Type B pancreatic cell (in vitro differentiated cells): ENCODE results near the gene RPS16. TPM values are rescaled to one million over a fixed set of nuclear protein-coding genes. Genes with fewer than 3 reads are reported as not detected.

Source experiments
- DNase-seq: peaks from one replicate; pipeline ENCODE4 v3.0.0; 2021; ENCODE audit warnings: mixed read lengths; ENCODE audit not compliant: unreplicated experiment; ENCODE audit errors: extremely low spot score
- H3K27ac Mint-ChIP-seq: 2 replicates; pipeline ENCODE4 v1.8.0; 2021; ENCODE audit warnings: mild to moderate bottlenecking, mixed read lengths
- H3K27me3 Mint-ChIP-seq: 2 replicates; pipeline ENCODE4 v1.8.0; 2021; ENCODE audit warnings: mixed read lengths
- H3K36me3 Mint-ChIP-seq: 2 replicates; pipeline ENCODE4 v1.8.0; 2021; ENCODE audit warnings: mixed read lengths
- H3K4me1 Mint-ChIP-seq: one replicate; pipeline ENCODE4 v1.8.0; 2021; ENCODE audit warnings: mixed read lengths; ENCODE audit not compliant: unreplicated experiment
- H3K4me3 Mint-ChIP-seq: 2 replicates; pipeline ENCODE4 v1.8.0; 2021; ENCODE audit warnings: mild to moderate bottlenecking, mixed read lengths
- H3K9me3 Mint-ChIP-seq: 2 replicates; pipeline ENCODE4 v1.8.0; 2021; ENCODE audit warnings: mixed read lengths
- CTCF ChIP-seq: fragments of 200-600 bp; sonication (generic); conservative IDR thresholded peaks from 2 replicates; pipeline ENCODE4 v1.5.0; 2021; ENCODE audit warnings: antibody characterized with exemption, mild to moderate bottlenecking
- total RNA-seq: library from RNA; stranded (reverse); gene quantifications from 2 replicates; pipeline ENCODE4 v1.2.1, GENCODE V29; 2021; ENCODE audit warnings: low replicate concordance

RPS16 gene
- total RNA-seq, 1 donor from 2014 or later: 2,175 TPM

DNA sequence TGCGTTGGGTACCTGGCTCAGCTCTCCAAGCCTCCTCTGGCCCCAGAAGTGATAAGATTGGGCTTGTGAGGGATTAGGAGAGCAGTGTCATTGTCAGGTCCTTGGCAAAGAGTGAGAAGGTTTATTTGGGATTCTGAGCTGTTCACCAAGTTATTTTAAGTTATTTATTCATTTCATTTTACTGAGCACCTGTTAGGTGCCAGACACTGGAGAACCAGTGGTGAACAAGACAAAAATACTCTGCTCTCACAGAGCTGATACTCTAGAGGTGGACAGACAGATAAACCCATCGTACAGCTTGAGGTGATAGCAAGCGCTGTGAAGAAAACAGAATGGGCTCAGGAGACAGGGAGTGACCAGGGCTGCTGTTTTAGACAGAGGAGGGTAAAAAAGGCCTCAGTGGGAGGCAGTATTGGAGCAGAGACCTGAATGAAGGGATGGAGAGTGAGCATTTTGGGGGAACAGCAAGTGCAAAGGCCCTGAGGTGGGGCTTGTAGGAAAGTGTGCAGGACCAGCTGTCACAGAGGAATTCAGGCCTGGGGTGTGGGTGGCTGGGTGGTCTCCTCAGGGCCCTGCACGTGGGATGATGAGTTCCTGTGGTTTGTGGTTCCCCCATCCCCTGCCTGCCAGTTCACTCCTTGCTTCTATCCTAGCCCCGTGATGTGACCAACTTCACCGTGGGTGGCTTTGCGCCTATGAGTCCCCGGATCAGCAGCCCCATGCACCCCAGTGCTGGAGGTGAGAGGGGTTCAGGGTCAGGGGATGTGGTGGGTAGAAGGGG, 36.2 kb upstream of the RPS16 start:
- no peak for TF ChIP-seq CTCF
- Mint-ChIP-seq H3K9me3 (no peaks in the 10 kb centered on the region), H3K36me3 (peaks cover 24% of the 10 kb centered on the region), H3K27ac (no peak overlapping the region), H3K27me3 (no peaks in the 10 kb centered on the region), H3K4me3 (no peak overlapping the region), H3K4me1 (no peaks in the 10 kb centered on the region)
- no peak for DNase-seq

DNA sequence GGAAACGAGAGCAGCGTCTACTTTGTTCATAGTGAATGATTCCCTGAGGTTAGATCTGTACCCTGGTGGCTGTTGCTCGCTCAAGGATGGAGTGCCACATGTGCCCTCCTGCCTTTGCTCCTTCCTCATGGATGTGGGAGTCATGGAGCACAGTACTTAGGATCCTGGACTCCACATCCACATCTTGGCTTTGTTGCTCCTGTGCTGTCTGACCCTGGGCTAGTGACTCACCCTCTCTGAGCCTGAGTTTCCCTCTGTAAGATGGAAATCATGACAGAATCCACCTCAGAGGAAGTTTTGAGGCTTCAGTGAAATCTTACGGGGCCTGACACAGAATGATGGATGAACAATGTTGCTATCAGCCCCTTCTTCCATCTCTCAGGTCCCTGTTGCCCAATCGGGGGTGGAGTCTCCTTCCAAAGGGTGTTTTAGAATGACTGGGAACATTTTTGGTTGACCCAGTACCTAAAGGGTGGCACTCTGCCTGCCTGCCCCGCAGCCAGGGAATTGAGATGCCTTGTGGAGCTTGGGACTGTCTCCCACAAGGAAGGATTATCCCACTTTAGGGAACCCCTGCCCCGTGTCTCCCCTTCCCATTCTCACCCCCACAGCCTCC, 35.1 kb upstream of the RPS16 start:
- TF ChIP-seq CTCF: no peak
- DNase-seq: no peak
- Mint-ChIP-seq H3K4me1 (no peaks in the 10 kb centered on the region), H3K27ac (no peak overlapping the region), H3K9me3 (no peaks in the 10 kb centered on the region), H3K4me3 (no peak overlapping the region), H3K27me3 (no peaks in the 10 kb centered on the region), H3K36me3 (peaks cover 18% of the 10 kb centered on the region)

- H3K27ac Mint-ChIP-seq: no peak overlapping the region
- H3K4me1 Mint-ChIP-seq: no peaks in the 10 kb centered on the region
- TF ChIP-seq CTCF: no peak
- peaks cover 22% of the 10 kb centered on the region for H3K36me3 Mint-ChIP-seq
- no peaks in the 10 kb centered on the region for H3K9me3 Mint-ChIP-seq
- H3K4me3 Mint-ChIP-seq: no peak overlapping the region
- H3K27me3 Mint-ChIP-seq: no peaks in the 10 kb centered on the region
- DNase-seq: no peak
Observed at GRCh38 chr19:39469567-39469966, 33.8 kb upstream of the RPS16 start.

DNA sequence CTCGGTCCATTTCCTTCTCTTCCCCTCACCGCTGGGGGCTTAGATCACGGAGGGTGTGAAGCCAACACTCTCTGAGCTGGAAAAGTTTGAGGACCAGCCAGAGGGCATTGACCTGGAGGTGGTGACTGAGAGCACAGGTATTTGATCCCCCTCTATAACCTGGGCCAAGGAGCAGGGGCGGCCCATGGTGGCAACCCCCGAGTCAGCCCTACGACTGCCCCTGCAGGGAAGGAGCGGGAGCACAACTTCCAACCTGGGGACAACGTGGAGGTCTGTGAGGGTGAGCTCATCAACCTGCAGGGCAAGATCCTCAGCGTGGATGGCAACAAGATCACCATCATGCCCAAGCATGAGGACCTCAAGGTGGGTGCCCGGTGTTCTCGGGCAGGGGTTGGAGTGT, 33.3 kb upstream of the RPS16 start:
- Mint-ChIP-seq H3K4me3 (no peak overlapping the region), H3K27ac (no peak overlapping the region), H3K9me3 (no peaks in the 10 kb centered on the region), H3K4me1 (no peaks in the 10 kb centered on the region), H3K27me3 (no peaks in the 10 kb centered on the region), H3K36me3 (peaks cover 20% of the 10 kb centered on the region)
- no peak for TF ChIP-seq CTCF
- no peak for DNase-seq

- no peaks in the 10 kb centered on the region for H3K9me3 Mint-ChIP-seq
- H3K27me3 Mint-ChIP-seq: no peaks in the 10 kb centered on the region
- no peak for DNase-seq
- no peaks in the 10 kb centered on the region for H3K4me1 Mint-ChIP-seq
- TF ChIP-seq CTCF: no peak
- no peak overlapping the region for H3K4me3 Mint-ChIP-seq
- H3K27ac Mint-ChIP-seq: no peak overlapping the region
- peaks cover 20% of the 10 kb centered on the region for H3K36me3 Mint-ChIP-seq
Observed at GRCh38 chr19:39467941-39468340, 32.2 kb upstream of the RPS16 start.
